Stomach (tissue), 4 donors: Measurements from ENCODE around the gene SRGAP2C.
"Not testable (repeated sequence)": the region's sequence is repeated elsewhere in the genome, so short reads cannot be mapped to it uniquely, and the experiment has no call there.

ENCODE experiments used
- EP300 ChIP-seq: sonication (generic); formaldehyde crosslinking; IDR thresholded peaks from one replicate; pipeline ENCODE4 v1.6.1; 2017; ENCODE audit warnings: antibody characterized with exemption
- POLR2A ChIP-seq, 4 donors: fragments of 450-650 bp; IDR thresholded peaks; one replicate each; pipeline ENCODE4 v1.6.1; 2016; ENCODE audit warnings: antibody characterized with exemption in 4 of 4, control low read depth in 2 of 4, mild to moderate bottlenecking in 1 of 4, moderate library complexity in 1 of 4
- POLR2AphosphoS5 ChIP-seq, 3 donors: sonication (generic); formaldehyde crosslinking; IDR thresholded peaks; one replicate each; pipeline ENCODE4 v1.6.1; 2016; ENCODE audit warnings: antibody characterized with exemption in 3 of 3
- TF ChIP-seq, protein P1 (sequence below), 7 experiments: fragments of 450-650 bp in 4 of 7; fragments of 200-600 bp in 3 of 7; sonication (generic) in 3 of 7; IDR thresholded peaks; one replicate each; pipeline ENCODE4 v1.5.1; 2016 to 2019; ENCODE audit warnings: antibody characterized with exemption in 7 of 7, control low read depth in 2 of 7, mild to moderate bottlenecking in 1 of 7

GRCh38 chr1:121267072-121267471 lies 82.3 kb downstream of the SRGAP2C start:
- TF ChIP-seq, protein P1, sequence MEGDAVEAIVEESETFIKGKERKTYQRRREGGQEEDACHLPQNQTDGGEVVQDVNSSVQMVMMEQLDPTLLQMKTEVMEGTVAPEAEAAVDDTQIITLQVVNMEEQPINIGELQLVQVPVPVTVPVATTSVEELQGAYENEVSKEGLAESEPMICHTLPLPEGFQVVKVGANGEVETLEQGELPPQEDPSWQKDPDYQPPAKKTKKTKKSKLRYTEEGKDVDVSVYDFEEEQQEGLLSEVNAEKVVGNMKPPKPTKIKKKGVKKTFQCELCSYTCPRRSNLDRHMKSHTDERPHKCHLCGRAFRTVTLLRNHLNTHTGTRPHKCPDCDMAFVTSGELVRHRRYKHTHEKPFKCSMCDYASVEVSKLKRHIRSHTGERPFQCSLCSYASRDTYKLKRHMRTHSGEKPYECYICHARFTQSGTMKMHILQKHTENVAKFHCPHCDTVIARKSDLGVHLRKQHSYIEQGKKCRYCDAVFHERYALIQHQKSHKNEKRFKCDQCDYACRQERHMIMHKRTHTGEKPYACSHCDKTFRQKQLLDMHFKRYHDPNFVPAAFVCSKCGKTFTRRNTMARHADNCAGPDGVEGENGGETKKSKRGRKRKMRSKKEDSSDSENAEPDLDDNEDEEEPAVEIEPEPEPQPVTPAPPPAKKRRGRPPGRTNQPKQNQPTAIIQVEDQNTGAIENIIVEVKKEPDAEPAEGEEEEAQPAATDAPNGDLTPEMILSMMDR (IDR thresholded peaks at IDR 0.05) = not testable (repeated sequence)
- TF ChIP-seq EP300; POLR2A (IDR thresholded peaks at IDR 0.05); POLR2AphosphoS5 (IDR thresholded peaks at IDR 0.05): not testable (repeated sequence)
